GM15510 (cell line): ENCODE results near the gene MED9.

Experiments used
- POLR2A ChIP-seq: IDR thresholded peaks from 3 replicates; pipeline ENCODE4 v1.6.1; 2011; ENCODE audit warnings: borderline replicate concordance; ENCODE audit not compliant: insufficient read length; ENCODE audit errors: extremely low read depth

The MED9 gene

DNA sequence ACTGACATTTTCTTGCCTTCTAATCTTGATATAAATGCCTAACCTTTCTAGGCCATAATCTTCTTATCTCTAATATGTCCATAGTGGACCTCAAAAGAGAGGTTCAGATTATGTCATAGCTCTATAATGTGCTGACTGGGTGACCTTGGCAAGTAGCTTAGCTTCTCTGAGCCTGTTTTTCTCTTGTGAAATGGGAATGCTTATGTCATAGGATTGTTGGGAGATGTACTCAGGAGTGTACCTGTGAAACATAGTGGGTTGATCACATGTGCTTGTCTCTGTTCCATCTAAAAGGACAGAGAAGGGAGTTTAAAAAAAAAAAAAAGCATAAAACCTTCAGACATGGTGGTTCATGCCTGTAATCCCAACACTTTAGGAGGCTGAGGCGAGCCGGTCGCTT lies 2.4 kb downstream of the MED9 start:
- TF ChIP-seq POLR2A, result no peak

DNA sequence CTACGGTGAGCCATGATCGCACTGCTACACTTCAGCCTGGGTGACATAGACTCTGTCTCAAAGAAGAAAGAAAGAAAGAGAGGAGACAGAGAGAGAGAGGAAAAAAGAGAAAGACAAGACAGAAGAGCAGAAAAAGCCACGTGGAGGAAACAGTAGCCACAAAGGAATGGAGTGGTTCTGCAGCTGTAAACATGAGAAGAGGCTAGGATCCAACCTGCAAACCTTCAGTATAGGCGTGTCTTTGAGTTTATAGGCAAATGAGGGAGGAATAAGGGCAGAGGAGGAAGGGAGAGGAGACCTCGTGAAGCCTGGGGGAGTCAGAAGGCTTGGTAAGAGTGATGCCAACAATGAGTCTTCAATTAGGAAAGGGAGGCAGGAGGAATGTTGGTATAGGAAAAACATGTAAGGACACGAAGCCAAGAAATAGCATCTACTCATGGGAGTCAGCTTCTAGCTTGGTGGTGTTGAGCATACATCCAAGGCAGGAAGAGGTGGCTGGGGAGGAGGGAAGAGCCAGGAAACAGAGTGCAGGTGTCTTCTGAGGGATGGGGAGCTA lies 3.9 kb downstream of the MED9 start:
- no peak for TF ChIP-seq POLR2A

DNA sequence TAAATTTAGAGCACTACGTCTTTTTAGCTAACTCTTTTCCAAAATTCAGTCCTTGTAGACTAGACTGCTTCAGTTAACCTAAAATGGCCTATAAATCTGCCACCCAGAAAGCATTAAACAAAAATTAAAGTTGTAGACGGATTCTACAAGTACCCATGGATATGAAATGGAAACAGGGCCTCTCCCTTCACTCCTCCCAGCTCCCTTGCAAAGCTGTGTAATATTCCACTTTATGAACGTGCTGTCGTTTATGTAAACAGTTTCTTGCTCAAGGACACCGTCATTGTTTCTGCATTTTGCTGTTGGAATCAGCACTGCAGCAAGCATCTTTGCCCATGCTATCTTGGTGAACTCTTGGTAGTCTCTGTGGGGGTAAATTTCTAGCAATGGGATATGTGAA lies 5.1 kb downstream of the MED9 start:
- TF ChIP-seq POLR2A, result no peak

- TF ChIP-seq POLR2A, result no peak
These were observed 7.7 kb downstream of the MED9 start for GRCh38 chr17:17484451-17484899.

DNA sequence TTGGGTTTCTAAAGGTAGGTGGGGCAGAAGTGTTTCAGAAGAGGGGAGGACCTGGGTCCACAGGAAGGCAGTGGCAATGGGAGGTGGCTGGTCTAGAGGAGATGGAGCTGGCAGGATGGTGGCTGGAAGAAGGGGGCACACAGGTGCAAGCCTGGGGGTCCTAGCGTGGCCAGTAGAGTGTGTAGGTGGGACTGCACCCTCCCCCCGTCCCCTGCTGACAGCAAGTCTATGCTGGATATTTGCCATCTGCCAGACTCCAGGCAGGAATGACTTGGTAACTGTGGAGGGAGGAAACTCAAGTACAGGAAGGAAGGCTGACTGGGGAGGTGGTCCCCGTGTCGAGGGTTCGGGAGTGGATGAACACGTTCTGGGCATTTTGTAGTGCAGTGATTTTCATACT lies 8.6 kb downstream of the MED9 start:
- no peak for TF ChIP-seq POLR2A

GRCh38 chr17:17487998-17488397 lies 11.2 kb downstream of the MED9 start:
- TF ChIP-seq POLR2A, result no peak

DNA sequence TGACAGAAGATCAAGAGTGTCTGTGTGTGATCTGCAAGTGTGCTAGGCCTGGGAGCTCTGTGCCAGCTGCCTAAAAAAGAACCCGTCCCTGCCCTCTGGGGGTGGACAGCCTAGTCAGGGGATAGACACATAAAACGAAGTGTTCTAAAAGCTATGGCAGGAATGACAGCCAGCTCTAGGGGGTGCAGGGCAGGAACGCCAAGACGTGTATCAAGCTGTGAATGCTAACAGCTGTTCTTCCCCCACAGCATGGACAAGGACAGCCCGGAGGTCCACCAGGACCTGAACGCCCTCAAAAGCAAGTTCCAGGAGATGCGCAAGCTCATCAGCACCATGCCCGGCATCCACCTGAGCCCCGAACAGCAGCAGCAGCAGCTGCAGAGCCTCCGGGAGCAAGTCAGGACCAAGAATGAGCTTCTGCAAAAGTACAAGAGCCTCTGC lies 14.3 kb downstream of the MED9 start:
- TF ChIP-seq POLR2A, result no peak

DNA sequence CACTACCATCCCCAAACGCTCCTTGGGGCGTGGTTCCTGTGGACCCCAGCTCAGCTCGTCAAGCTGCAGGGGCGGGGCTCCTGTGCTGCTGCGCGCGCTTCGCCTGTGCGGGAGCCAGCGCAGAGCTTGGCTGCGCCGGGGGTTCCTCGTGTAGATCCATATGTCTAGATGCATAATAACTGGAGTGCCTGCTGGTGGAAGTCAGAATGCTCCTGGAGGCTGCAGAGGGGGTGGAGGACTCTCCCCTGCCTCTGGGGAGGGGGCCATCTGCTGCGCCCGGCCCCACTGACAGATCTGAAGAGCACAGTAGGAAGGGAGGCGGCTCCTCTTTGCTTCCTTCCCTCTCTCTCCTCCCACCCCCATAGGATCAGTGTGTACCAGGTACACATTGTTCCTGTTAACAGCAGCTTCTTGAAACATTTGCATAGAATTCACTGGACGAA lies 14.8 kb downstream of the MED9 start:
- TF ChIP-seq POLR2A, result no peak

DNA sequence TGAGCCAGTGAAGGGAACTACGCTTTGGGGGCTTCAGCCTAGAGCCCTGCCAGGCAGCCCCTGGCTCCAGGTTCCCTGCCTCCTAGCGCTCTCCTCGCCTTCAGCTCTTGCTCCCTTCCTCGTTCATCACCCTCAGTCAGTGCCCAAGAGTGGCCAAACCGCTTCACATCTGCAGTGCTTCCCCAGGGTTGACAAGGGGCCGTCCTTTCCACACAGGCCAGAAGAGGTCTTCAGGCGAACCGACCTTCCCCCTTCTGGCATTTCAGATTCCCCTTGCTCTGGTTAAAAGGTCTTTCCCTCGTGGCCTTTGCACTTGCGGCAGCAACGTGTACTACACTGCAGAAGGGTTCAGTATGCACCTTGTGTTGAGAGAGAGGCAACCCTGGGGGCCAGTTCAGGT lies 15.3 kb downstream of the MED9 start:
- TF ChIP-seq POLR2A, result no peak

DNA sequence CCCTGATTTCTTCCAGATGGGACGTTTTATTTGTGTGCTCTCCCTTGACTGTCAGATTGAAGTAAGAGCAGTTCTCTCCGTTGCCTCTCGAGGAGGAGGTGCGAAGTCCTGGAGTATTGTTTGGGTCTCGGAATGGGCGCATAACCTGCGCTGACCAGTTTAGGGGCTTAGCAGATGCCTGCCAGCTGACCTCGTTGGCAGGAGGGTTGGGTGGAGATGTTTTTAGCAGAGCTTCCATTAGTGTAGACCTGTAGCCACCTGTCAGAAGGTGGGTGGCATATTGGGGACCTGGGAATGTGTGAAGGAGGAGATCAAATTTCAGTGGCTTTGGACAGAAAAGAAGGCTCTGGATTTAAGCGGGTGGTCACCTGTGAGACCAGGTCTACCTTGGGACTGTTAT lies 15.8 kb downstream of the MED9 start:
- no peak for TF ChIP-seq POLR2A

DNA sequence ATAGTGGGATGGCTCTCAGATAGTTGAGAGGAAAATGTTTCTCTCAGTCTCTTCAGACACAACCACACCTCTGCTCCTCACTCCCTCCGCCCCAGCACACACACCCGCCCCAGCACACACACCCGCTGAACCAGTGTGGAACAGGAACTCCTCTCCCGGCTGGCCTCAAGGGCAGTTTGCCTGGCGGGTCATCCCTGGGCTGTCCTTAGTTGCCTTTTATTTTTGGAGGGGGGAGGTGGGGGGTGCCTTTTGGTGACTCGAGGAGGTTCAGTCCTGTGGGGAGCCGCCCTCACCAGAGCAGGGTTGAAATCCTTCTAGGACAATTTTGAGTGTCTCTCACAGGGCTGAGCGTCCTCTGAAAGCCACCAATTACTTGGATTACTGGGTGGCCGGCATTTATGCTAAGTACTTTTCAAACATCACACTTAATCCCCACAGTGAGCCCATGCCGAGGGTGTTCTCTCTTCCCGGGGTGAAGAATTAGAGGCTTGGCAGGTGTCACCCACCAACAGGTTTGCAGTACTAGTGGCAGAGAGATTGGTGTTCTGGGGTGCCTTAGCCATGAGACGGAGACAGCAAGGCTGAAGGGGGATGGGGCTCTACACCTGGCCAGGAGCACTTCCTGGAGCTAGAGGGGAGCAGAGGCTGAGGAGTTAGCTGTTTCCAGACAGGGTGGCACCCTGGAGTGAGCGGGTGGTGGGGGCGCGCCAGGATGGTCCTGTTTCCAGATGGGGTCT lies 16.6 kb downstream of the MED9 start:
- TF ChIP-seq POLR2A, result no peak

- no peak for TF ChIP-seq POLR2A
These were observed 17.2 kb downstream of the MED9 start for GRCh38 chr17:17493986-17494466.

DNA sequence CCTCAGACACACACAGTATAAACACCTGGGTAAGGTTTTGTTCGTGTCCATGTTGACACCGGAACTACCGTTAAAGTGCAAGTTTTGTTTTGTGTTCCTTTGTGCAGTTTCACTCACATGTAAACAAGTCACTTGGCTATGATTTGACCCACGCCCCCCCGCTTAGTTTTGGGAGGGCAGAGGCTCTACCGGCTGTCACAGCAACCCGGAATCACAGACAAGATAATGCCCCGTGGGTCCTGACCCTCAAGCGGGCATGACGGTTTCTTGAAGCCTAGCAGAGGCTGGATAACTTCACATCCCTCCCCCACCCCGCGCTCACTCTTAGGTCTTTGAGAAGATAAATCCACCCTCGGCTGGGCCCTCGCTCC lies 17.7 kb downstream of the MED9 start:
- TF ChIP-seq POLR2A, result no peak

DNA sequence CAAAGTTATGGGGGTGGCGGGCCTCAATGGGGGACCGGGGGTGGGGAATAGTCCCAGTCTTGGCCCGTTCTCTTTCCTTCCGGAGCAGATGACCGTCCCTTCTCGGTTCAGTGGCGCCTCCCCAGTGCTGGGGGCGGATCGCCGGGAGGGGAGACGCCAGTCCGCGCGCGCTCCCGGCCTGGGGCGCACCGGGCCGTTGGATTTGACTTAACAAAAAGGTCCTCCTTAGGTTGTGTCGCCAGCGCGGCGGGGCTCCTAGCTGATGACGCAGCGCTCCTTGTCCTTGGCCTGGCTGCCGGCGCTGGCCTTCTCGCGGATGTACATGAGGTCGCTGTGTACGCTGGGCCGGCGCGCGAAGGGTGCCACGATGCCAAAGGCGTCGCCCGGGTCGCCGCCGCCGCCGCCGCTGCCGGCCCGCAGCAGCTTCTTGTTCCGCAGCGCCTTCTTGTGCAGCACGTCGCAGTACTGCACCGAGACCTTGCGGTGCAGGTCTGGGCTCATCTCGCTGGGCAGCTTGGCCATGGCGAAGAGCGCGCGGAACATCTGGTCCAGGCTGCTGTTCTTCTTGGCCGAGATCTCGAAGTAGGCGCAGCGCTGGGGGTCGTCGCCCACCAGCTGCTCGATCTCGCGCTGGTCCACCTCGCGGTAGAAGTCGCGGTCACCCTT lies 18.2 kb downstream of the MED9 start:
- TF ChIP-seq POLR2A, result no peak

- TF ChIP-seq POLR2A, result no peak
These were observed 18.9 kb downstream of the MED9 start for GRCh38 chr17:17495536-17496188.

DNA sequence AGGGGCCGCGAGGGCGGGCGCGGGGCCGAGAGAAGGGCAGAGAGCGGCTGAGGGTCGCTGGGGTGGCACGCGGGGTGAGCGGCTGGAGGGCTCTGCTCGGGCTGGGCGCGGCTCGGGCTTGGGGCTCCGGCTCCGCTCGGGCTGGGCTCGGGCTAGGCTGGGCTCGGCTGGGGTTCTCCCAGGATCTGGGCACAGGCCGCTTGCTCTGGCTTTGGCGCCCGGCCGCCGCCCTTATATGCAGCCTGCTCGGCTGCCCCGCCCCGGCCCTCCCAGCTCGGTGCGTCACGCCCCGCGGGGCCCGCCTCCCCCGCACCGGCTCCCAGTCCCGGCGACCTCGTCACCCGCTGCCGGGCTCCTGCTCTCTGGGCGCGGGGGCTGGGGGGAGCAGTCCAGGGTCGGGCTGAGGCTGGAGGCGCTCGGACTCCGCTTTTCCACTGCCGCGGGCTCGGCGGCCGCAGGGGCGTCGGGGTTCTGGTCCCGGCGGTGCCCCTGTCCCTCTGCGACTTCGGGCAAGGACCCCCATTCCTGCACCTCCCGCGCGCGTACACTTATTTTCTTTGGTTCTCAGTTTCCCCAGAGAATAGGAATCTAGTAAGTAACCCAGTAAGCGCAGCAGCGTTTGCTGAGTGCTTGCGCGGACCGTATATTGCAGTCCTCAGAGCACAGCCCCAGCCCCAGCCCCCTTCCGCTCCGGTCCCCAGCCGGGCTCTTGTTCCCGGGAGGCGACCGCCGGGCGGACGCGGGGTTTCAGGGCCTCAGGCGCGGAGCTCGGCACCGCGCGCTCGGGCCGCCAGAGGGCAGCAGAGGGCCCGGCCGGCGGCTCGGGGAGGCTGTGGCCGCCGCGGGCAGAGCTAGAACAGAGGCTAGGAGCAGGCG lies 19.6 kb downstream of the MED9 start, which contains the start of gene RASD1:
RASD1 (minus strand) TSS at position 207 of the 876 bp plus-strand sequence. CDS start 214 bp downstream, outside the sequence.
- peak; percentile 4 for TF ChIP-seq POLR2A
